Stimulated activated CD4-positive, alpha-beta T cell treated with anti-CD3 and anti-CD28 coated beads, Interleukin-1b, Interleukin-23, amount 100 ng/mL, for 4 hours (primary cell): ENCODE data around the gene BRIP1.

ENCODE experiments used
- DNase-seq, 2 donors: peaks; one replicate each; pipeline ENCODE4 v3.0.0-alpha.2; 2020; ENCODE audit warnings: low read depth in 2 of 2

Gene BRIP1

DNA sequence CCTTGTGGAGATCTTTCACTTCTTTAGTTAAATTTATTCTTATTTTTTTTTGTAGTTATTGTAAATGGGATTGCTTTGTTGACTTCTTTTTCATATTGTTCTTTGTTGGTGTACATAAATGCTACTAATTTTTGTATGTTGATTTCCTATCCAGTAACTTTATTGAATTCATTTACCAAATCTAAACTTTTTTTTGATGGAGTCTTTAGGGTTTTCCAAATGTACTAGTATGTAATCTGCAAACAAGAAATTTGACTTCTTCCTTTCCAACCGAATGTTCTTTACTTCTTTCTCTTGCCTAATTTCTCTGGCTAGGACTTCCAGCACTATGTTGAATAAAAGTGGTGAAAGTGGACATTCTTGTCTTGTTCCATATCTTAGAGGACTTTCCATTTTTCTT is 230.5 kb downstream of the BRIP1 start:
- DNase-seq: no peak

DNA sequence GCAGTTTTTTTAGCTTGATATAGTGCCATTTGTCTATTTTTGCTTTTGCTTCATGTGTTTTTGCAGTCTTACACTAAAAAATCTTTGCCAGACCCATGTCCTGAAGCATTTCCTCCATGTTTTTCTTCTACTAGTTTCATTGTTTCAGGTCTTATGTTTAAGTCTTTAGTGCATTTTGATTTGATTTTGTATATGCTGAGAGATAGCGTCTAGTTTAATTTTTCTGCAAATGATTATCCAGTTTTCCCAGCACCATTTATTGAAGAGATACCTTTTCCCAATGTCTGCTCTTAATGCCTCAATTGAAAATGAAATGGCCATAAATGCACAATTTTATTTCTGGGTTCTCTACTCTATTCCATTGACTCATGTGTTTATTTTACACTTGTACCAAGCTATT is 231.5 kb downstream of the BRIP1 start:
- DNase-seq: no peak
